ENCODE data around the gene USP6NL.

USP6NL gene

GRCh38 chr10:11562888-11563287, 48.6 kb downstream of the USP6NL start:
- no peak overlapping the region for H3K27ac ChIP-seq
- no peak overlapping the region for H3K9ac ChIP-seq
- no peaks in the 10 kb centered on the region for H3K27me3 ChIP-seq (ENCODE audit: insufficient read depth, low read depth)
- no peaks in the 10 kb centered on the region for H3K4me1 ChIP-seq (ENCODE audit: low read depth, poor library complexity, severe bottlenecking)
- no peak overlapping the region for H3K4me3 ChIP-seq (IDR thresholded peaks at IDR 0.05; ENCODE audit: insufficient read depth, low read depth, low read length)
- no peaks in the 10 kb centered on the region for H3K36me3 ChIP-seq (ENCODE audit: insufficient read depth)
- H3K79me2 ChIP-seq (ENCODE audit: insufficient read depth, low read depth) = no peaks in the 10 kb centered on the region
- H3K4me2 ChIP-seq = no peak overlapping the region
- TF ChIP-seq, protein P1, sequence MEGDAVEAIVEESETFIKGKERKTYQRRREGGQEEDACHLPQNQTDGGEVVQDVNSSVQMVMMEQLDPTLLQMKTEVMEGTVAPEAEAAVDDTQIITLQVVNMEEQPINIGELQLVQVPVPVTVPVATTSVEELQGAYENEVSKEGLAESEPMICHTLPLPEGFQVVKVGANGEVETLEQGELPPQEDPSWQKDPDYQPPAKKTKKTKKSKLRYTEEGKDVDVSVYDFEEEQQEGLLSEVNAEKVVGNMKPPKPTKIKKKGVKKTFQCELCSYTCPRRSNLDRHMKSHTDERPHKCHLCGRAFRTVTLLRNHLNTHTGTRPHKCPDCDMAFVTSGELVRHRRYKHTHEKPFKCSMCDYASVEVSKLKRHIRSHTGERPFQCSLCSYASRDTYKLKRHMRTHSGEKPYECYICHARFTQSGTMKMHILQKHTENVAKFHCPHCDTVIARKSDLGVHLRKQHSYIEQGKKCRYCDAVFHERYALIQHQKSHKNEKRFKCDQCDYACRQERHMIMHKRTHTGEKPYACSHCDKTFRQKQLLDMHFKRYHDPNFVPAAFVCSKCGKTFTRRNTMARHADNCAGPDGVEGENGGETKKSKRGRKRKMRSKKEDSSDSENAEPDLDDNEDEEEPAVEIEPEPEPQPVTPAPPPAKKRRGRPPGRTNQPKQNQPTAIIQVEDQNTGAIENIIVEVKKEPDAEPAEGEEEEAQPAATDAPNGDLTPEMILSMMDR (conservative IDR thresholded peaks at IDR 0.05; ENCODE audit: low read depth, low read length) = no peak
- H4K20me1 ChIP-seq (ENCODE audit: insufficient read depth) = no peaks in the 10 kb centered on the region
- no peak overlapping the region for H2AFZ ChIP-seq (ENCODE audit: low read depth)

GRCh38 chr10:11560076-11560709, 51.3 kb downstream of the USP6NL start:
- H3K79me2 ChIP-seq (ENCODE audit: insufficient read depth, low read depth) = no peaks in the 10 kb centered on the region

GRCh38 chr10:11557967-11558366, 53.5 kb downstream of the USP6NL start:
- no peaks in the 10 kb centered on the region for H4K20me1 ChIP-seq (ENCODE audit: insufficient read depth)
- H3K36me3 ChIP-seq (ENCODE audit: insufficient read depth) = no peaks in the 10 kb centered on the region
- no peak overlapping the region for H3K27ac ChIP-seq
- H3K4me1 ChIP-seq (ENCODE audit: low read depth, poor library complexity, severe bottlenecking) = peaks cover 19% of the 10 kb centered on the region
- no peaks in the 10 kb centered on the region for H3K27me3 ChIP-seq (ENCODE audit: insufficient read depth, low read depth)
- H3K79me2 ChIP-seq (ENCODE audit: insufficient read depth, low read depth) = no peaks in the 10 kb centered on the region
- TF ChIP-seq, protein P1 (conservative IDR thresholded peaks at IDR 0.05; ENCODE audit: low read depth, low read length) = no peak
- no peak overlapping the region for H2AFZ ChIP-seq (ENCODE audit: low read depth)
- no peak overlapping the region for H3K4me2 ChIP-seq
- H3K9ac ChIP-seq = no peak overlapping the region
- no peak overlapping the region for H3K4me3 ChIP-seq (IDR thresholded peaks at IDR 0.05; ENCODE audit: insufficient read depth, low read depth, low read length)

More at GRCh38 chr10:11560076-11560709, 51.3 kb downstream of the USP6NL start:
- no peak overlapping the region for H2AFZ ChIP-seq (ENCODE audit: low read depth)
- H3K36me3 ChIP-seq (ENCODE audit: insufficient read depth) = no peaks in the 10 kb centered on the region
- no peak overlapping the region for H3K9ac ChIP-seq
- H4K20me1 ChIP-seq (ENCODE audit: insufficient read depth) = no peaks in the 10 kb centered on the region
- H3K4me2 ChIP-seq = no peak overlapping the region
- no peak overlapping the region for H3K27ac ChIP-seq
- H3K4me3 ChIP-seq (IDR thresholded peaks at IDR 0.05; ENCODE audit: insufficient read depth, low read depth, low read length) = no peak overlapping the region
- TF ChIP-seq, protein P1 (conservative IDR thresholded peaks at IDR 0.05; ENCODE audit: low read depth, low read length) = no peak
- H3K4me1 ChIP-seq (ENCODE audit: low read depth, poor library complexity, severe bottlenecking) = no peaks in the 10 kb centered on the region
- no peaks in the 10 kb centered on the region for H3K27me3 ChIP-seq (ENCODE audit: insufficient read depth, low read depth)

GRCh38 chr10:11557513-11557912, 53.9 kb downstream of the USP6NL start:
- H4K20me1 ChIP-seq (ENCODE audit: insufficient read depth) = no peaks in the 10 kb centered on the region
- no peak overlapping the region for H3K4me3 ChIP-seq (IDR thresholded peaks at IDR 0.05; ENCODE audit: insufficient read depth, low read depth, low read length)
- no peak overlapping the region for H2AFZ ChIP-seq (ENCODE audit: low read depth)
- H3K27ac ChIP-seq = no peak overlapping the region
- no peaks in the 10 kb centered on the region for H3K79me2 ChIP-seq (ENCODE audit: insufficient read depth, low read depth)
- TF ChIP-seq, protein P1 (conservative IDR thresholded peaks at IDR 0.05; ENCODE audit: low read depth, low read length) = no peak
- no peak overlapping the region for H3K4me2 ChIP-seq
- H3K9ac ChIP-seq = no peak overlapping the region
- no peaks in the 10 kb centered on the region for H3K36me3 ChIP-seq (ENCODE audit: insufficient read depth)
- H3K27me3 ChIP-seq (ENCODE audit: insufficient read depth, low read depth) = no peaks in the 10 kb centered on the region
- peaks cover 20% of the 10 kb centered on the region for H3K4me1 ChIP-seq (ENCODE audit: low read depth, poor library complexity, severe bottlenecking)

All from KMS-11 (cell line).